ENCODE data around the gene CNTN5. TPM values are rescaled to one million over a fixed set of nuclear protein-coding genes. Genes with fewer than 3 reads are reported as not detected.

The CNTN5 gene
- polyA plus RNA-seq, 1 of the 3 experiments (the other 2 are of a cell fraction) = not detected

DNA sequence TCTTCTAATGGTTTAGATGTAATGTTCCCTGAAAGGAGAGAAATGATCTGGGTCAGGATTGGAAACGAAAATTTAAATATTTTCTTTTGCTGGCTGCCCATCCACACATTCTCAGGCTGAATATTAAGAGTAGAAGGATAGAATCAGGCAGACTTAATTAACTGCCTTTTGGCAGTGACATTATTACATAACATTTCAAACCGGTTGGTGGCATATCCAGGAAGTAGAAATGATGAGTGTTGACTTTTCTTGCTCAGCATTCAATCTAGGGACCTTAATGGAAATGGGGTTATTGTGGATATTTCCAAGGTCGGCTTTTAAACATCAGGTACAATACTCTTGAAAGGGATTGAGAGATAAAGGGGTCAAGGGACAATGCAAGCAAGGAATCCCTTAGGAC lies 989.0 kb downstream of the CNTN5 start:
- Histone ChIP-seq H3K9ac (no peak overlapping the region), H2AFZ (ENCODE audit: low read depth) (no peak overlapping the region), H3K36me3 (replicated peaks in 1 of 2; ENCODE audit: control insufficient read depth in 1 of 2, insufficient read depth in 2 of 2, low read length in 1 of 2) (no peaks in the 10 kb centered on the region), H3K4me2 (no peak overlapping the region), H3K79me2 (ENCODE audit: insufficient read depth) (no peaks in the 10 kb centered on the region), H3K4me3 (ENCODE audit: low read depth in 2 of 2, low read length in 1 of 2) (no peak overlapping the region), H3F3A (replicated peaks; ENCODE audit: insufficient read depth) (no peaks in the 10 kb centered on the region), H3K9me3 (no peaks in the 10 kb centered on the region), H3K9me2 (no peaks in the 10 kb centered on the region), H3K27me3 (ENCODE audit: insufficient read depth) (no peaks in the 10 kb centered on the region), H3K27ac (ENCODE audit: low read depth in 2 of 2, low read length in 1 of 2) (no peak overlapping the region), H4K20me1 (ENCODE audit: insufficient read depth) (no peaks in the 10 kb centered on the region), H3K4me1 (ENCODE audit: control insufficient read depth in 1 of 2, insufficient read depth in 2 of 2, low read depth in 1 of 2, low read length in 1 of 2) (no peaks in the 10 kb centered on the region)
- POLR2A ChIA-PET = no interaction called here
- DNase-seq = no peak
- CTCF ChIA-PET = no interaction called here
- 2% methylated on average over 3 of the region's 3 CpGs for WGBS (ENCODE audit: low lambda C conversion rate)
- TF ChIP-seq YY1 (IDR thresholded peaks at IDR 0.05; ENCODE audit: low read depth) (no peak), SMC3 (IDR thresholded peaks at IDR 0.05; ENCODE audit: low read depth, low read length) (no peak)
- TF ChIP-seq, protein P1, sequence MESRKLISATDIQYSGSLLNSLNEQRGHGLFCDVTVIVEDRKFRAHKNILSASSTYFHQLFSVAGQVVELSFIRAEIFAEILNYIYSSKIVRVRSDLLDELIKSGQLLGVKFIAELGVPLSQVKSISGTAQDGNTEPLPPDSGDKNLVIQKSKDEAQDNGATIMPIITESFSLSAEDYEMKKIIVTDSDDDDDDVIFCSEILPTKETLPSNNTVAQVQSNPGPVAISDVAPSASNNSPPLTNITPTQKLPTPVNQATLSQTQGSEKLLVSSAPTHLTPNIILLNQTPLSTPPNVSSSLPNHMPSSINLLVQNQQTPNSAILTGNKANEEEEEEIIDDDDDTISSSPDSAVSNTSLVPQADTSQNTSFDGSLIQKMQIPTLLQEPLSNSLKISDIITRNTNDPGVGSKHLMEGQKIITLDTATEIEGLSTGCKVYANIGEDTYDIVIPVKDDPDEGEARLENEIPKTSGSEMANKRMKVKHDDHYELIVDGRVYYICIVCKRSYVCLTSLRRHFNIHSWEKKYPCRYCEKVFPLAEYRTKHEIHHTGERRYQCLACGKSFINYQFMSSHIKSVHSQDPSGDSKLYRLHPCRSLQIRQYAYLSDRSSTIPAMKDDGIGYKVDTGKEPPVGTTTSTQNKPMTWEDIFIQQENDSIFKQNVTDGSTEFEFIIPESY (IDR thresholded peaks at IDR 0.05; ENCODE audit: borderline replicate concordance, low read depth) = no peak

DNA sequence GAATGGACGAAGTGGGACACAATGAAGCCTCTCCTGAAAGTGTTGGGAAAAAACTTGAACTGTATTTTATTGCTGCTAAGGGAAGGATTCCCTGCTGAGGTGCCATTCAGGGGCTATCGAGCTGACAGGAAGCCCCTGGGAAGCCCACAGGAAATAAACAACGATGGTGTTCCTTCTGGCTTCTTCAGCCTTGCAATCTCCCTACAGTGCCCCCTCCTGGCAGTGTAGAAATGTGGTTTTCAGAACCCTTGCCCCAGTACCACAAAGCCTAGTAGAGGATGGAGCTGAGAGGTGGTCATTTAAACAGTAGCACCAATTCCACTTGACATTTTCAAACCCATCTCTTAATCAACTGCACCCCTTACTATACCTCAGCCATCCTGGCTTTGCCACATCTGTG lies 989.6 kb downstream of the CNTN5 start:
- Histone ChIP-seq H3K4me2 (no peak overlapping the region), H3K9me2 (no peaks in the 10 kb centered on the region), H3K4me1 (ENCODE audit: control insufficient read depth in 1 of 2, insufficient read depth in 2 of 2, low read depth in 1 of 2, low read length in 1 of 2) (no peaks in the 10 kb centered on the region), H3K27ac (ENCODE audit: low read depth in 2 of 2, low read length in 1 of 2) (no peak overlapping the region), H4K20me1 (ENCODE audit: insufficient read depth) (no peaks in the 10 kb centered on the region), H3F3A (replicated peaks; ENCODE audit: insufficient read depth) (no peaks in the 10 kb centered on the region), H2AFZ (ENCODE audit: low read depth) (no peak overlapping the region), H3K9me3 (no peaks in the 10 kb centered on the region), H3K36me3 (replicated peaks in 1 of 2; ENCODE audit: control insufficient read depth in 1 of 2, insufficient read depth in 2 of 2, low read length in 1 of 2) (no peaks in the 10 kb centered on the region), H3K9ac (no peak overlapping the region), H3K27me3 (ENCODE audit: insufficient read depth) (no peaks in the 10 kb centered on the region), H3K79me2 (ENCODE audit: insufficient read depth) (no peaks in the 10 kb centered on the region), H3K4me3 (ENCODE audit: low read depth in 2 of 2, low read length in 1 of 2) (no peak overlapping the region)
- WGBS (ENCODE audit: low lambda C conversion rate) = 14% methylated on average over 3 of the region's 3 CpGs
- TF ChIP-seq TEAD4 (IDR thresholded peaks at IDR 0.05; ENCODE audit: borderline replicate concordance, insufficient read depth) (no peak), ELF1 (IDR thresholded peaks at IDR 0.05) (no peak)
- TF ChIP-seq, protein P2, sequence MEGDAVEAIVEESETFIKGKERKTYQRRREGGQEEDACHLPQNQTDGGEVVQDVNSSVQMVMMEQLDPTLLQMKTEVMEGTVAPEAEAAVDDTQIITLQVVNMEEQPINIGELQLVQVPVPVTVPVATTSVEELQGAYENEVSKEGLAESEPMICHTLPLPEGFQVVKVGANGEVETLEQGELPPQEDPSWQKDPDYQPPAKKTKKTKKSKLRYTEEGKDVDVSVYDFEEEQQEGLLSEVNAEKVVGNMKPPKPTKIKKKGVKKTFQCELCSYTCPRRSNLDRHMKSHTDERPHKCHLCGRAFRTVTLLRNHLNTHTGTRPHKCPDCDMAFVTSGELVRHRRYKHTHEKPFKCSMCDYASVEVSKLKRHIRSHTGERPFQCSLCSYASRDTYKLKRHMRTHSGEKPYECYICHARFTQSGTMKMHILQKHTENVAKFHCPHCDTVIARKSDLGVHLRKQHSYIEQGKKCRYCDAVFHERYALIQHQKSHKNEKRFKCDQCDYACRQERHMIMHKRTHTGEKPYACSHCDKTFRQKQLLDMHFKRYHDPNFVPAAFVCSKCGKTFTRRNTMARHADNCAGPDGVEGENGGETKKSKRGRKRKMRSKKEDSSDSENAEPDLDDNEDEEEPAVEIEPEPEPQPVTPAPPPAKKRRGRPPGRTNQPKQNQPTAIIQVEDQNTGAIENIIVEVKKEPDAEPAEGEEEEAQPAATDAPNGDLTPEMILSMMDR (IDR thresholded peaks at IDR 0.05) = peak; percentile 16; the same call in 1 of the 2 replicates
- TF ChIP-seq, protein P3, sequence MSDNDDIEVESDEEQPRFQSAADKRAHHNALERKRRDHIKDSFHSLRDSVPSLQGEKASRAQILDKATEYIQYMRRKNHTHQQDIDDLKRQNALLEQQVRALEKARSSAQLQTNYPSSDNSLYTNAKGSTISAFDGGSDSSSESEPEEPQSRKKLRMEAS (IDR thresholded peaks at IDR 0.05; ENCODE audit: low read depth) = no peak
- CTCF ChIA-PET = no interaction called here
- DNase-seq = no peak
- POLR2A ChIA-PET = no interaction called here

DNA sequence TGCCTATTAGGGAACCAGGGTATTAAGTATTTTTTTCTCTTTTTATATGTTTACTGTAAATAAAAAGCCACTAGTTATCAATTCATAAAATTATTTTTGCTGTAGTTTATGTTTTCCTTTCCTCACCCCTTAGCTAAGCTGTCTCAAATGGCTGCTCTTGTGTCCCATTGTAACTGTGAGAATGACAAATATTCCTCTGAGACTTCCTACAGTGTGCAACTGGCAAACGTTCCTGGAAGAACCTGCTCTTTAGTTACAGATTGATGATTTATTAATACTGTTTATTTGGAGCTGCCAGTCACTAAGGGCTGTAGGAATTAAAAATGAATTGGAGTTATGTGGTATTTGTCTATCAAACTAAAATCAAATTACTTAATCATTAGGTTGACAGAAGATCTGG lies 990.9 kb downstream of the CNTN5 start:
- no peaks in the 10 kb centered on the region for H3K9me3 ChIP-seq
- no peaks in the 10 kb centered on the region for H3K79me2 ChIP-seq (ENCODE audit: insufficient read depth)
- WGBS (ENCODE audit: low lambda C conversion rate) = 0% methylated on average over 1 of the region's 1 CpG
- no peaks in the 10 kb centered on the region for H4K20me1 ChIP-seq (ENCODE audit: insufficient read depth)
- no peak overlapping the region for H3K4me2 ChIP-seq
- ChIA-PET CTCF (interaction anchor here (0.6 kb wide), 1 partner anchor 25 kb away, joined by 4 read pairs; no protein-coding TSS in a partner anchor), POLR2A (no interaction called here)
- no peak overlapping the region for H3K9ac ChIP-seq
- no peaks in the 10 kb centered on the region for H3K4me1 ChIP-seq (ENCODE audit: control insufficient read depth in 1 of 2, insufficient read depth in 2 of 2, low read depth in 1 of 2, low read length in 1 of 2)
- H3K27me3 ChIP-seq (ENCODE audit: insufficient read depth) = no peaks in the 10 kb centered on the region
- H3K36me3 ChIP-seq (replicated peaks in 1 of 2; ENCODE audit: control insufficient read depth in 1 of 2, insufficient read depth in 2 of 2, low read length in 1 of 2) = no peaks in the 10 kb centered on the region
- no peaks in the 10 kb centered on the region for H3F3A ChIP-seq (replicated peaks; ENCODE audit: insufficient read depth)
- no peak overlapping the region for H2AFZ ChIP-seq (ENCODE audit: low read depth)
- H3K4me3 ChIP-seq (ENCODE audit: low read depth in 2 of 2, low read length in 1 of 2) = no peak overlapping the region
- H3K9me2 ChIP-seq = no peaks in the 10 kb centered on the region
- no peak overlapping the region for H3K27ac ChIP-seq (ENCODE audit: low read depth in 2 of 2, low read length in 1 of 2)
- DNase-seq = no peak
- TF ChIP-seq ELF1 (IDR thresholded peaks at IDR 0.05) (no peak), GATA2 (CRISPR knock-in tag; IDR thresholded peaks at IDR 0.05) (no peak), EZH2phosphoT487 (IDR thresholded peaks at IDR 0.05; ENCODE audit: borderline replicate concordance, low read depth) (no peak), FOXM1 (IDR thresholded peaks at IDR 0.05; ENCODE audit: low read depth) (no peak), RXRA (IDR thresholded peaks at IDR 0.05; ENCODE audit: borderline replicate concordance, low read depth) (no peak), CHD2 (IDR thresholded peaks at IDR 0.05; ENCODE audit: low read length, partially characterized antibody) (no peak), TCF12 (IDR thresholded peaks at IDR 0.05) (no peak), MXI1 (IDR thresholded peaks at IDR 0.05; ENCODE audit: low read depth, low read length) (no peak), MEF2A (IDR thresholded peaks at IDR 0.05; ENCODE audit: borderline replicate concordance, low read depth) (no peak), POLR2AphosphoS5 (IDR thresholded peaks at IDR 0.05; ENCODE audit: low read depth, low read length) (no peak)
- TF ChIP-seq, protein P4, sequence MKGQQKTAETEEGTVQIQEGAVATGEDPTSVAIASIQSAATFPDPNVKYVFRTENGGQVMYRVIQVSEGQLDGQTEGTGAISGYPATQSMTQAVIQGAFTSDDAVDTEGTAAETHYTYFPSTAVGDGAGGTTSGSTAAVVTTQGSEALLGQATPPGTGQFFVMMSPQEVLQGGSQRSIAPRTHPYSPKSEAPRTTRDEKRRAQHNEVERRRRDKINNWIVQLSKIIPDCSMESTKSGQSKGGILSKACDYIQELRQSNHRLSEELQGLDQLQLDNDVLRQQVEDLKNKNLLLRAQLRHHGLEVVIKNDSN (IDR thresholded peaks at IDR 0.05; ENCODE audit: borderline replicate concordance, low read depth) = no peak
- TF ChIP-seq, protein P1 (IDR thresholded peaks at IDR 0.05; ENCODE audit: borderline replicate concordance, low read depth) = no peak

Data from SK-N-SH (cell line).